Fibroblast of villous mesenchyme (primary cell): ENCODE measurements around the gene COL26A1. TPM values are rescaled to one million over a fixed set of nuclear protein-coding genes. Genes with fewer than 3 reads are reported as not detected.

Experiments
- DNase-seq: peaks from one replicate; pipeline ENCODE4 v3.0.0-alpha.2; 2010; ENCODE audit warnings: low read depth
- H3K4me3 ChIP-seq: 2 replicates; pipeline ENCODE4 v1.5.1; 2011; ENCODE audit warnings: low read depth, mild to moderate bottlenecking, low read length
- total RNA-seq: library from RNA; depleted of rRNA; stranded (reverse); fragments of >200 nt; gene quantifications from 2 replicates; pipeline ENCODE4 v1.2.3, GENCODE V29; 2012
- TF ChIP-seq, protein P1 (sequence below): IDR thresholded peaks from 2 replicates; pipeline ENCODE4 v1.5.1; 2012; ENCODE audit warnings: low read depth, mild to moderate bottlenecking, low read length; ENCODE audit not compliant: insufficient read depth

COL26A1 gene
- total RNA-seq, 1 donor: not detected

DNA sequence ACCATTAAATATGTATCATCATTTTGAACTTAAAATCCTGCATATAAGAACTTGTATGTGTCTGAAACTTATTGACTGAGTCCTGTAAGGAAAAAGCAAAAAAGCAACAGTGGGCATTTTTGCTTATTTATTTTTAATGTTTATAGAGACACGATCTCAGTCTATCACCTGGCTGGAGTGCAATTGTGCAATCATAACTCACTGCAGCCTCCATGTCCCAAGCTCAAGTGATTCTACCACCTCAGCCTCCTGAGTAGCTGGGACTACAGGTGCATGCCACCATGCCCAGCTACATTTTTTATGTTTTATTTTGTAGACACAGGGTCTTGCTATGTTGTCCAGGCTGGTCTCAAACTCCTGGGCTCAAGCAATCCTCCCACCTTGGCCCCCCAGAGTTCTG is 234.2 kb downstream of the COL26A1 start:
- DNase-seq: no peak
- TF ChIP-seq, protein P1, sequence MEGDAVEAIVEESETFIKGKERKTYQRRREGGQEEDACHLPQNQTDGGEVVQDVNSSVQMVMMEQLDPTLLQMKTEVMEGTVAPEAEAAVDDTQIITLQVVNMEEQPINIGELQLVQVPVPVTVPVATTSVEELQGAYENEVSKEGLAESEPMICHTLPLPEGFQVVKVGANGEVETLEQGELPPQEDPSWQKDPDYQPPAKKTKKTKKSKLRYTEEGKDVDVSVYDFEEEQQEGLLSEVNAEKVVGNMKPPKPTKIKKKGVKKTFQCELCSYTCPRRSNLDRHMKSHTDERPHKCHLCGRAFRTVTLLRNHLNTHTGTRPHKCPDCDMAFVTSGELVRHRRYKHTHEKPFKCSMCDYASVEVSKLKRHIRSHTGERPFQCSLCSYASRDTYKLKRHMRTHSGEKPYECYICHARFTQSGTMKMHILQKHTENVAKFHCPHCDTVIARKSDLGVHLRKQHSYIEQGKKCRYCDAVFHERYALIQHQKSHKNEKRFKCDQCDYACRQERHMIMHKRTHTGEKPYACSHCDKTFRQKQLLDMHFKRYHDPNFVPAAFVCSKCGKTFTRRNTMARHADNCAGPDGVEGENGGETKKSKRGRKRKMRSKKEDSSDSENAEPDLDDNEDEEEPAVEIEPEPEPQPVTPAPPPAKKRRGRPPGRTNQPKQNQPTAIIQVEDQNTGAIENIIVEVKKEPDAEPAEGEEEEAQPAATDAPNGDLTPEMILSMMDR: no peak
- H3K4me3 ChIP-seq: no peak overlapping the region

DNA sequence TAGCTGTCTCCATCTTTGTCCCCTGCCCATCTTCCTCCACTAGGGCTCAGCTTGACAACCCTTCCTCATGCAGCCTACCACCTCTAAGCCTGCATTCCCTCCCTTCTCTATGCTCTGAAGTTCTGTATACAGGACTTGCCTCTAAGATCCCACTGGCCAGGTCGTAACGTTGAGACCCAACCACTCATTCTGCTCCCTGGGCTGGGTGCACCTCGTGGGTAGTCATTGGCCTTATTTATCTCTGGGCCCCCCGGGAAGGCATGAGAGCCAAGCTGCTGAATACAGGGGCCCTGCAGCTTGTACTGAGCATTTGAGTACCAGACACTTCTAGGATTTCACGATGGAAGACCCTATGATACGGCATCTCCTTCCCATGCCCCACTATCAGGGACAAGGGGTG is 235.3 kb downstream of the COL26A1 start:
- no peak for DNase-seq
- H3K4me3 ChIP-seq: no peak overlapping the region
- TF ChIP-seq, protein P1: no peak

DNA sequence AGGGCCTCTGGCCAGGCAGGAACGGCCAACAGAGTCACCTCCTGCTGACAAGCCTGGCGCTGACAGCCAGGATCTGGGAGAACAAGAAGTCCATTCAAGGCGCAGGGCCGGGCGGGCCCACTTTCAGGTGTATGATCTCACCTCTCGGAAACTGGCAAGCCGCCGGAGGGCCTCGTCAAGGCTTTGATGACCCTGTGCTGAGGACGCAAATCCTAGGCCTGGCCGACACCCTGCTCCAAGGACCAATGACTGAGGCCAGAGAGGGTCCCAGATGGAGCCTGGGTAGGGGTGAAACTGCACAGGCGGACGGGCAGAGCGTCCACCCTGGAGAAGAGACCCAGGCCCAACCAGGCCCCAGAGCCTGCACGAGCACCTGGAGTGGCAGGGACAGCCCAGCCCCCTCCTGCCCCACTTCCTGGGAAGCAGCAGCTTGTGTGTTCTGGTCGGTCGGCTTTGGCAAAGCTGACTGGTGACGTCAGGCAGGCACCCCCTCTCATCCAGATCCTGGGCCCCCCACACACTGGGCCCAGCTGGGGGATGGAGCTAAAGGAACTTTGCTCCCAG is 235.8 kb downstream of the COL26A1 start:
- no peak for DNase-seq
- TF ChIP-seq, protein P1: no peak
- no peak overlapping the region for H3K4me3 ChIP-seq

DNA sequence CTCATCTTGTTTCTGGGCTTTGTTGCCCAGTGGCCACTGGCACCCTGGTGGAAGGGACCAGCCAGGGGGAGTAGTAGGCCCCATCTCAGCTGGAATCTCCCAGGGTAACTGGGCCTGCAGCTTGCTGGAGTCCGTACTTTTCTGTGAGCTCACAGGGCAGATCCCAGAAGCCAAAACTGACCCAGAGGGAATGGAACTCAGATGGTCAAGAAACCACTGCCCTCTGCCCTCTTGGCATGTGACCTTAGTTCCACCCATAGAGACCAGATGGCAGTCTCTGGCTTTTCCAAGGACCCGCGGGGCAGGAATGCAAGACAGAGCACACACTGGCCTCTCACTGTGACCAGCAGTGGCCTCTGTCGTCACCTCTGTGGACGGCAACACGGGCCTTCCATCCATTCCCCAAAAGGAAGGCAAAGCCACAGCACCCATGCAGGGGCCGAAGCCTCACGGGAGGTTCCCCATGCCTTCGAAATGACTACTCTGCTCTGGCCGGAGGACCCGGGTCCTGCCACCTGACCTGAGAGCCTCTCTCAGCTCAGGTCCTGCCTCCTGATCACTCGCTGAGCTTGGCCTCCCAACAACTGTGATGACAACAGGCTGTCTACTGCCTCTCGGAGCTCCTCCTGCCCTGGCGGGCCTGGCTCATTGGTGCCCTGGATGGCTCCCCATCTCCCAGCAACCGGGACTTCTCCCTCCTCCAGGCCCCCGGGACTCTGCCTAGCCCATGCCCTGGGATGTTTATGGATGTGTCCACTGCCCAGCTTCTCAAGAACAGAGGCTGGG is 236.5 kb downstream of the COL26A1 start:
- no peak overlapping the region for H3K4me3 ChIP-seq
- TF ChIP-seq, protein P1: no peak
- no peak for DNase-seq

DNA sequence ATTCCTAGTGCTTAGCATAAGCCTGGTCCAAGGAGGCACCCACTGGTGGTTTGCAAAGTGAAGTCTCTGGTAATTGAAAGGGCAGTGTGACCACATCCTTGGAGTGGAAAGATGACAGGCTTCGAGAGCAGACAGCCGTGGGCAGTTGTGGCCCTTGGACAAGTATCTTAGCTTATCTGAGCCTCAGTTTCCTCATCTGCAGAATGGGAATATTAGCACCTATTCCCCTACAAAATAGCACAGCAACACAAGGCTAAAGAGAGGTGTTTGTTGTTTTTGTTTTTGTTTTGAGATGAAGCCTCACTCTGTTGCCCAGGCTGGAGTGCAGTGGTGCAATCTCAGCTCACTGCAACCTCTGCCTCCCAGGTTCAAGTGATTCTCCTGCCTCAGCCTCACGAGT is 237.1 kb downstream of the COL26A1 start:
- DNase-seq: no peak
- H3K4me3 ChIP-seq: no peak overlapping the region
- TF ChIP-seq, protein P1: no peak

DNA sequence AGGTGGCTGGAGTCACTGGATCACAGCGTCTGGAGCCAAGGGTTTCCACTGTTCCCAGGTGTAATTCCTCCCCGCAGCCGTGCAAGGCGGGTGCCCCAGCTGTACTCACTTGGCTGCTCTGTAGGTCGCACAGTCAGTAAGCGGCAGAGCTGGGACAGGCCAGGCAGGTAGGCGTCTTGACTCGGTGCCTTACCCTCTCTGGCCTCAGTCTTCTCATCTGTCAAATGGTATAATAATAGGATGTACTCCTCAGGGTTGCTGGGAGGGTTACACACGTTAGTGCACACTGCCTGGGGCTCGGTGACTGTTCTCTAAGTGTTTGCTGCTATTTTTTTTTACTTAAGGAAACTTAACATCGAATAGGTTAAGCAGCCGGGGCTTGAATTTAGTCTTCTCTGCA is 239.4 kb downstream of the COL26A1 start:
- TF ChIP-seq, protein P1: no peak
- H3K4me3 ChIP-seq: no peak overlapping the region
- no peak for DNase-seq
